Mesodermal cell (in vitro differentiated cells): ENCODE results near the gene RHBDF2.
"Not testable (repeated sequence)": the region's sequence is repeated elsewhere in the genome, so short reads cannot be mapped to it uniquely, and the experiment has no call there.

Source experiments
- H3K27ac ChIP-seq: 2 replicates; pipeline ENCODE4 v1.7.0; 2013; ENCODE audit warnings: mild to moderate bottlenecking, low read depth, low read length, moderate library complexity; ENCODE audit not compliant: severe bottlenecking
- H3K36me3 ChIP-seq: 2 replicates; pipeline ENCODE4 v1.7.1; 2013; ENCODE audit warnings: mild to moderate bottlenecking, low read length, moderate library complexity; ENCODE audit not compliant: control insufficient read depth, insufficient read depth
- H3K4me1 ChIP-seq: one replicate; pipeline ENCODE4 v1.7.1; 2013; ENCODE audit warnings: mild to moderate bottlenecking, low read length; ENCODE audit not compliant: insufficient read depth, control insufficient read depth, poor library complexity, severe bottlenecking
- H3K4me3 ChIP-seq: 2 replicates; pipeline ENCODE4 v1.7.0; 2013; ENCODE audit warnings: low read length, control low read depth, mild to moderate bottlenecking; ENCODE audit not compliant: insufficient read depth, poor library complexity, severe bottlenecking; ENCODE audit errors: extremely low read depth
- H3K9me3 ChIP-seq: 2 replicates; pipeline ENCODE4 v1.7.1; 2013; ENCODE audit warnings: mild to moderate bottlenecking, low read length, moderate library complexity; ENCODE audit not compliant: control insufficient read depth
- WGBS, 2 experiments: methylation state at CpG; one replicate each; pipeline ENCODE4 v1.1.5; 2013; ENCODE audit warnings: missing lambda C conversion rate in 2 of 2; ENCODE audit not compliant: insufficient coverage in 2 of 2; 5-methylcytosine and 5-hydroxymethylcytosine counted together

The RHBDF2 gene

DNA sequence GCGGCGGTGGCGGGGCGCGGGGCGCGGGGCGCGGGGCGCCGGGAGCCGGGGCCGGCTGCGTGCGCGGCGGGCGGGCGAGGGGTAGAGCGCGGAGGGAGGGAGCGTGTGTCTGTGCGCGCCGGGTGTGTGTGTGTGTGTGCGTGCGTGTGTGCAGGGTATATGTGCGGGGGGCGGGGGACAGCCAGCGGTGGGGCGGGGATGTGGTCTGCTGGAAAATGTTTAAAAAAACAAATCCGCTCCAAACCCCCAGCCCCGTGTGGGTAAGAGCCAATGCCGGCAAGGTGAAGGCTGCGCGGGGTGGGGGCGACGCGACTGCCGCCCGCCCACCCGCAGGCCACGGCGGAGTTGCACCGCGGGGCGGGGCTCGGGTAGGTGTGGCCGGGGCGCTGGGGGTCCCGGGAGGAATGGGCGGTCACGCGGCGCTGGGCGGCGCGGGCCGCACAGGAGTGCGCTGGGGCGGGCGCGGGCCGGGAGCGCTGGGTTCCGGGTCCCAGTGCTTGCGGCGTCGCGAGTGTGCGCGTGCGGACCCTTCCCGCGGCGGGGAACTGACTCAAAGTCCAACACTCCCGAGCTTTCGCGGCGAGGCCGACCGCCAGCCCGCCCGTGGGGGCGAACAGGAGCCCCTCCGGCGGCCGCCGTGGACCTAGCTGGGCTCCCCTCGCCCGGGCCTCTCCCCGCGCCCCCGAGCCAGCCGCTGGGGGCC, 36.5 kb upstream of the RHBDF2 start, which contains the start of gene CYGB:
CYGB (minus strand) TSS at position 132 of the 703 bp plus-strand sequence. CDS start 167 bp downstream, outside the sequence.
- Histone ChIP-seq H3K27ac (no peak within 1 kb of the TSS), H3K36me3 (no peaks in the 10 kb centered on the region), H3K9me3 (no peaks in the 10 kb centered on the region), H3K4me3 (peak within 1 kb of the TSS; percentile 45), H3K4me1 (peaks cover 24% of the 10 kb centered on the region)
- 0% methylated on average over 42 to 58 of the region's 95 CpGs for WGBS, 2 experiments

- Histone ChIP-seq H3K4me3 (peak overlapping the region; percentile 45), H3K36me3 (no peaks in the 10 kb centered on the region), H3K27ac (no peak overlapping the region), H3K4me1 (peaks cover 25% of the 10 kb centered on the region), H3K9me3 (no peaks in the 10 kb centered on the region)
- WGBS, 2 experiments: 14 to 22% methylated on average over 17 to 20 of the region's 26 CpGs
Observed at GRCh38 chr17:76537288-76537577, 36.0 kb upstream of the RHBDF2 start.

DNA sequence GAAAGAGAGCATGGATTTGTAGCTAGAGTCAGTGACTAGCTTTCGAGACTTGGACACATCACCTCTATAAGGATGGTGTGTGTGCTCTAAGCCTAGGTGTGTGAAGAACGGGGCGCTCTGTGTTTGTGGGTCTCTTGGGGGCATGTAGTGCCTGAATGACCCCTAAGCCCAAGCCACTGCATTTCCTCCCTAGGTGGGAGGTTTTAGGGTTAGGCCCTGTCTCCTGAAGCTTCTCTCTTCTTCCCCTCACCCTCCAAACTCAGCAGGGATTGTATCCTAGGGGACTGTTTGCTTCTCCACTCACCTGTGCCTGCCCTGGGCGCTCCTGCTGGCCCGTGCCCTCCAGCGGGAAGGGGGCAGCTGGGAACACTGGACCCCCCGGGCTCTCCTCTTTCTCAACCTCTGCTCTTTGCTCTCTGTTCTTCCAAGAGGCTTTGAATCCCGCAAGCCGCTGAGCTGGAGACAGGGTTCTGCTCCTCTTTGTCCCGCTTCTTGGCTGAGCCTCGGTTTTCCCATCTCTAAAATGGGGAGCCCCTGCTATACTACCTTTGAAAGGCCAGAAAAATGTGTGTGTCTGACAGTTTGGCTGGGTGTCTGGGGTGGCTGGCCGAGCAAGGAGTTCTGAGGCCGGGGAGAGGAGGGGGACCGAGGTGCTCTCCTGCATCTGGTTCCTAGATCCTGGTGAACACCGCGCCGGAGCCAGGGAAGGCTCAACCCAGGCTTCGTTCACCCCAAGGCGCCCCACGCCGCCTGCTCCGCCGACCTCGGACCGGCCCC, 35.5 kb upstream of the RHBDF2 start:
- Histone ChIP-seq H3K9me3 (no peaks in the 10 kb centered on the region), H3K4me1 (peaks cover 29% of the 10 kb centered on the region), H3K36me3 (no peaks in the 10 kb centered on the region), H3K27ac (no peak overlapping the region), H3K4me3 (peak overlapping the region; percentile 45)
- WGBS, 2 experiments: 61 to 64% methylated on average over 20 to 21 of the region's 25 CpGs

GRCh38 chr17:76535788-76536510, 34.7 kb upstream of the RHBDF2 start:
- Histone ChIP-seq H3K9me3 (no peaks in the 10 kb centered on the region), H3K27ac (no peak overlapping the region), H3K4me1 (peaks cover 22% of the 10 kb centered on the region), H3K36me3 (no peaks in the 10 kb centered on the region), H3K4me3 (no peak overlapping the region)
- WGBS, 2 experiments: 90 to 95% methylated on average over 16 to 18 of the region's 19 CpGs

DNA sequence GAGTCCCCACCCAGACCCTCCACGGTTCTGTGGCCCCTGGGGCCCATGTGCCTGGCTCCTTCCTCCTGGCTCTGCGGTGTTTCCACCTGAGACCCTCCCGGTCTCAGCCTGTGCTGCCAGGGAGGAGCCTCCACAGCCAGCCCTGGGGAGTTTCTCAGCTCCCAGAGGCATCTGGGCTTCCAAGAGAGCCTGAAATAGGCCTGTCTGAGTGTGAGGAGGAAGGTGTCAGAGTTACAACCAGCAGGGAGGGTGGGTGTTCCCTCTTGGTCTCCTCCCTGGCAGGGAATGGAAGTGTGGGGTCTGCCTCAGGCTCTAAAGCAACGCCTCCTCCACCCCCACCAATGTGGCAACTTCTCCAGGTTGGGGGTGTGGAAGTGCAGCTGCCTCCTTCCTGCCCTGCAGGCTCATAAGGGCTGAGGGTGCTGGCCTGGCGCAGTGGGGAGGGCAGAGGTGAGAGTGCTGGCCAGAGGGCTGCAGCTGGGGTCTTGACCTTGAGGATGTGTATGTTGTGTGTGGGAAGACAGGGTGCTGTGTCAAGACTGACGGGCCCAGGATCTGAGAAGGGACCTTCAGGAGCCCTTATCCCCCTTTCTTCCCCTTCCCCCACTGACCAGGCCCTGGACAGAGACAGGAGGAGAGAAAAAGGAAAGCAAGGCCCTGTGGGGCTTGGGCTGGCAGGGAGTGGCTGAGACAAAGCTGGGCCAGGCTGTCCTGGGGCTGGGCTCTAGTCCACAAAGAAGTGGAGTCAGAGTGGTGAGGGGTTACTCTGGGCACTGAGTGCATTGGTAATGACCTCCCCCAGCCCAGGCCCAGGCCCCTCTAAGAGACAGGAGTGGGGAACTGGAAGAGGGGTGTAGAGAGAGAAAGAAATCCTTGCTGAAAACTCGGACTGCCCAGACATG, 33.9 kb upstream of the RHBDF2 start:
- Histone ChIP-seq H3K27ac (no peak overlapping the region), H3K9me3 (no peaks in the 10 kb centered on the region), H3K4me3 (no peak overlapping the region), H3K4me1 (peaks cover 23% of the 10 kb centered on the region), H3K36me3 (no peaks in the 10 kb centered on the region)
- WGBS, 2 experiments: 85 to 87% methylated on average over 3 to 5 of the region's 7 CpGs

- not testable (repeated sequence) for H3K9me3 ChIP-seq, H3K4me3 ChIP-seq, H3K27ac ChIP-seq, H3K36me3 ChIP-seq
- WGBS, 2 experiments: 94 to 97% methylated on average over 3 to 7 of the region's 9 CpGs
- peaks cover 30% of the 10 kb centered on the region for H3K4me1 ChIP-seq
Observed at GRCh38 chr17:76533640-76534359, 32.6 kb upstream of the RHBDF2 start.

DNA sequence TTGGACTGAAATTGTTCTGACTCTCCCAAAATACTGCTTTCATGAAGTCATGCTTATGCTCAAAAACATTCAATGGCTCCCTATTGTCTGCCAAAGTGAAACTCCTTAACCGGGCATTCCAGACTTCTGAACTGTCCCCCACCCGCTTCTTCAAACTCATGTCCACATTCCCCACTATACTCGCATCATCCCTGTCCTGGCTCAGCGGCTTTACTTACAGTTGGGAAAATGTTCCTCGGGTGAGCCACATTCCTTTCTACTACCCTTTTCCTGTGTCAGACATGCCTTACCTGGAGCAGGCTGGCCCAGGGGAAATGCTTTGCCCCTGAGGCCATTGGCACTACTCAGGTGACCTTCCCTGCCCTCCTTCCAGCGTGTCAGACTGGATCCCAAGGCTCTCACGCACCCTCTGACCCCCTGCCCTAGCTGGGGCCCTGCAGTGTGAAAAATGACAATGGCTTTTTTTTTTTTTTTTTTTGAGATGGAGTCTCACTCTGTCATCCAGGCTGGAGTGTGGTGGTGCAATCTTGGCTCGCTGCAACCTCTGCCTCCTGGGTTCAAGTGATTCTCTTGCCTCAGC, 30.9 kb upstream of the RHBDF2 start:
- Histone ChIP-seq H3K4me1 (peaks cover 42% of the 10 kb centered on the region), H3K36me3 (no peaks in the 10 kb centered on the region), H3K27ac (no peak overlapping the region), H3K4me3 (no peak overlapping the region), H3K9me3 (no peaks in the 10 kb centered on the region)
- 93 to 95% methylated on average over 5 to 6 of the region's 8 CpGs for WGBS, 2 experiments

DNA sequence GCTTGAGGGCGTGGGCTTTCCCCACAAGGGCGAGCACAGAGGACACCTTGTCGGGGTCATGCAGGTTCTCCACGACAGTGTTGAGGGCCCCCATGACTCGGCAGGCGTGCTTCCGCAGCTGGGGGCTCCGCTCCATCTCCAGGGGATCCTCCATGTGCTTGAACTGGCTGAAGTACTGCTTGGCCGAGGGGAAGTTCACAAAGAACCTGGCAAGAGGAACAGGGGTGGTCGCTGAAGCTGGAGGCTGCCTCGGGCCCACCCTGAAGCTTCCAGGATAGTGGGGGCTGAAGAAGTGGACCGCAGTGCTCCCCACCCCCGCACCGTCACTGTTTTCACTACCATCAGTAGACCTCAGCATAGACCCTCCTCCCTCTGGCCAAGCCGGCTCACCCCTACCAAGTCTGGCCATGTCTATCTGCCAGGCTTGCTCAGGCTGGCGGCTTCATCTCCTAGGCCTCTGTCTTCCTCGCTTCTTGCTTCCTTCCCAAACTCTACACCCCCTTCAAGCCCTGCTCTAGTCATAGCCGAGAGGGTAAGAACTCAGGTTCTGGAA, 30.3 kb upstream of the RHBDF2 start:
- Histone ChIP-seq H3K27ac (no peak overlapping the region), H3K36me3 (no peaks in the 10 kb centered on the region), H3K9me3 (no peaks in the 10 kb centered on the region), H3K4me1 (peaks cover 43% of the 10 kb centered on the region), H3K4me3 (no peak overlapping the region)
- 96 to 99% methylated on average over 15 of the region's 18 CpGs for WGBS, 2 experiments

- 90 to 96% methylated on average over 20 to 30 of the region's 32 CpGs for WGBS, 2 experiments
- peak overlapping the region; percentile 92 for H3K27ac ChIP-seq
- no peaks in the 10 kb centered on the region for H3K9me3 ChIP-seq
- H3K36me3 ChIP-seq: no peaks in the 10 kb centered on the region
- no peak overlapping the region for H3K4me3 ChIP-seq
- H3K4me1 ChIP-seq: peaks cover 43% of the 10 kb centered on the region
Observed at GRCh38 chr17:76530811-76531485, 29.7 kb upstream of the RHBDF2 start.
